ENCODE measurements around the gene PRKN.

PRKN gene

DNA sequence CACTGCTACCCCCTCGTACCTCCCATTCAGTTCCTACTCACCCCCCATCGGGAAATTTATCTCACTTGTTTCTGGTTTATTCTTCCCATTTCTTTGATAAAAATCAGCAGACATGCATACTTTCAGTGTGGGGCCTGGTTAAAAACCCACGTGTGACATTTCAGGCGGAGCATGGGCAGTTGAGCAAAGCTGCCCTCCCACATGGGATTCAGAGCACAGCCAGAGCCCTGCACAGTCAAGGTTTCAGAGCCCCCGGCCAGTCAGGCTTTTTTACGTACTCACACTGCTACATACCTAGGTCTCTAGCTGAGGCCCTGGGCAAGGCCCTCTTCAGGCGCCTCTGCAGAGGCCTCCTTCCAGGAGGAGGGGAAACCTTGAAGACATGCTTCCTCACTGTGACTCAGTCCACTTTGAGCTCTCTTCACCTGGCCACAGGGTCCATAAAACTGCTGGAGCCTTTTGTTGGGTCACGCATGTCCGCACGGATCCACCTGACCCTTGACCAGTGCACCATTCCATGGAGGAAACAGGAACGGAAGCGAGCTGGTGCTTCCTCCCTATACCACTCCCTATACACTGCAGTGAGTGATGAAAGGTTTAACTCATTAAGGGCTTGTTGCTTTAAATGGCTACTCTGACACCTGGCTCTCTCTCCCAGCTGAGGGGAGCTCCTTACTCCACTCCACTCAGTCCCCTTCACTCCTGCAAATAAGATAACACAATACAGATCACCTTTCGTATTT, 713.3 kb downstream of the PRKN start:
- DNase-seq = no peak

DNA sequence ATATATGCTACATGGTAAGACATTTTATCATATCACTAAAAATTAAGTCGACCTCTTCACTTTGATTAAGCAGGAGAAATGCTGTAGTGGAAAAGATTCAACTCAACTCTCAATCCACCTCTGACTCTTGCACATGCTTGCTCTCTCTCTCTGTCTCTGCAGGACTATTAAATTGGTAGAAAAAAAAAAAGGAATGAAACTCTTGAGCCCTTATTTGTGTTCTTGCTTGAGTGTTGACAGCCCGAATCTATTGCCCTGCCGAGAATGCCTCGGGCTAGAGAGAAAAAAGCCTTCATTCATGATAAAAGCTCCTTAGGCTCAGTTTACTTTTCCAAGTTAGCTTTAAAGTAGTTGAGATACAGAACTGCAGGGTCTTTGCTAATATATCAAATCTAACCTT, 722.2 kb downstream of the PRKN start:
- no peak for DNase-seq

DNA sequence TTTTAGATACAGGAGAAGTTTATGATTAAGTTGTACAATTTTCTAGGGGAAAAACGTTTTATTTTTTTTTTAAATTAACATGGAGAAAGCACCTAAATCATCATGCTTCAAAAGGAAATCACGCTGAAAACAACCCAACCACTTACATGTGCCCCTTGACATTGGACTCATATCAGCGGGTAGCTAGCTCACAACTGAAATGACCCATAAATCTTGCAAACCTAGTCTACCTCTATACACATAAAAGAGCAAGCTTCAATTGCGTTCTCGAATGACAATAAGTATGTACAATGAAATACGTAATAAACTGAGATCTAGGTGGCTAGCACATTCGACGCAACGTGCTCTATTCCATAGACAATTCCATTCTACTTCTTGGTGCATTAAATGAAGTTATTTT, 730.8 kb downstream of the PRKN start:
- no peak for DNase-seq

DNA sequence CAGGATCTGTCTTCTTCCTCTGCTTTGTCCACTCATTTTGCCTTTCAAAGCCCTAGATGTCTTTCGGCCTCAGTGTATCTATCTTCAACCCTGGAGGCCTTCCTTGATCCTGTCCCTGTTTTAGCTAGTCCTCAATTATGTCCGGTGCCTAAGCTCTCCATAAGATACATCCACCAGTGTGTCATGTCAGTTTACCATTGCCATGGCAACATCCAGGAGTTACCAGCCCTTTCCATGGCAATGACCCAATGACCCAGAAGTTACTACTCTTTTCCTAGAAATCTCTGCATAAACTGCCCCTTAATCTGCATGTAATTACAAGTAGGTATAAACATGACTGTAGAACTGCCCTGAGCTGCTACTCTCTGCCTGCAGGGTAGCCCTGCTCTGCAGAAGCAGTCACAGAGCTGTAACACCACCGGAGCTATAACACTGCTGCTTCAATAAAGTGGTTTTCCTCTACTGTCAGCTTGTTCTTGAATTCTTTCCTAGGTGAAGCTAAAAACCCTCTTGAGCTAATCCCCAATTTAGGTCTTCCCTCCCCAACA, 741.6 kb downstream of the PRKN start:
- DNase-seq = no peak

DNA sequence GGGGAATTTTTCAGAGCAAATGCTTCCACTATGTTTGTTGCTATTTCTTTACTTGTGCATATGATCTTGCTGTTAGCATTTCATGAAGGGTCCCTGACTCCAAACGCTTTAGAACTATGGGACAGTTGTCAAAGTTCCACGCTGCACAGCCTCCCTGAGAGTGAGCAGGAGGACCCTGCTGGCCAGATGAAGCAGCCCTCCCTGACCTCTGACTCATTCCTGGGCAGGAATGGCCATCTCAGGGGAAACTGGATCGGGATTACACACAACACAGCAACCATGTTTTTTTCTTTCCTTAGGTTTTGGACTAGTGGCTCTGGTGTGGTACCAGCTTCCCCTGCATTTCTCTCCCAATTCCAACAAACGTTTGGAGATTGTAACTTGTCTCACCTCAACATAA, 742.9 kb downstream of the PRKN start:
- DNase-seq = no peak

DNA sequence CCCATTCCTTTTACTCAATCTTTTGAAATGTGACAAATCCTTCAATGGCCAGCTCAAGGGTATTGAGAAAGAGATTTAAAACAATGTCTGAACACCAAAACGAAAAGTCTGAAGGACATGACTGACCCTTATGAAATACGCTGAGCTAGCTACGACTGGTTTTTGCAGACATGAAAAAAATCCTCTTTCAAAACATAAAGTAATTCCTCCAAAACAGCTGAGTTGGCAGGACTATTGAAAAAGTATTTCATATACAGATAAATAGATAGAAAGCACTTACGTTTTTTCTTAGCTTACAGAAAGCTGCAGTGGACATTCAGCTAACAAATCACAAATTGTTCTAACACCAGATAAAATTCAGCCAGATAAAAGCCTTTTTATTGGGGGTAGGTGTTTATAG, 751.0 kb downstream of the PRKN start:
- DNase-seq = no peak

DNA sequence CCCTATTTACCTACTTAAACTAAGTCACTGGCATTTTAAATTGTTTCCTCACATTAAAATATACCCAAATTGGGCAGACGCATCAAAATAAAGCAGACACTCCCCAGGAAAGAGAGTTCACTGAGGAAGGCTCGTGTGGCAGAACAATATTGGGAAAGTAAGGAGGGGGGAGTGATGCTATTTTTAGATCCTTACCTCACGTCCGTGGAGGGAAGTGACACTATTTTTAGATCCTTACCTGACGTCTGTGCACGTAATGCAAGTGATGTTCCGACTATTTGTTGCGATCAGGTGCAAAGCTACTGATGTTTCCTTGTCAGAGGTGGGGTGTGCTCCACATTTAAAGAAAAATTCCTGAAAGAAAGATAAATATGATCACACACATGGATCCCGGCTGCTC, 754.5 kb downstream of the PRKN start:
- DNase-seq = no peak

DNA sequence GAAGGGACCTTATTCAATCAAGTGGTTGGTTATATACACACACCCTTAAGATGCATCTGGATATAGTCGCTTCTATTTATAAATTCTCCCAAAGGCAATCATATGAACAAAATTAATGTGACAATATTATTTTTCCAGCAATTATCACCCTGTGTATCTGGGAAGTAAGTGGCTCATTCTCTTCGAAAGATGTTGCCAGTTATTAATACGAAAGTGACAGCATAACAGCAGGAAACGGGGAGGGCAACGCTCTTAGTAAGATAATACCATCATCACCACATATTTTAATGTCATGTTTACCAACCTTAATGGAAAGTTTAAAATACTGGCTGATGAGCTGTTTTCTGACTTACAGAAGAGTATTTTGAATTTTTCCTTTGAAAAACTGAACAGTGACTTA, 756.5 kb downstream of the PRKN start:
- DNase-seq = no peak

DNA sequence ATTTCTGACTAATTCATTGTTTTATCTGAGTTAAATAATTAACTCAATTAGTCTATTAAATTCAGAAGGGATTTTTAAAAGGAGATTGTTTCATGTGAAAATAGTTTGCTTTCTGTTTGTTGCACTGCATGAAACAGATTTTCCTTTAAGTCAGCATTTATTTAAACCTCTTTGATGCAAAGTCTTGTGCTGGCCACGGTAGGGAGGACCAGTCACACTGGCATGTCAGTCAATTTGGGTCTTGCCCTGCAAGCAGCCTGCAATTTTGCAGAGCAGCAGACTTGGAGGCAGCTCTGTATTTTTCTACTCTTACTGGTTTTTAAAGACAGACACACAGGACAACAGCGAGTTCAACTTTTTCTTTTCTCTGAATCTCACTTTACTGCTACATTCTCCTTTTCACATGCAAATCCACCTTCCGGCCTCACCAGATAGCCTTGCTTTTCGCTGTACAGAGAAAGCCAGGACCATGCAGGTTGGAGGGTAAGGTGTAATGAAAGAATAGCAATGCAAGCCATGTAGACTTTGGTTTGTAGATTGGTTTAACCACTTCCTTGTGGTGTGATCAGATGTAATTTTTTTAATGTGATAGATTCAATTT, 763.8 kb downstream of the PRKN start:
- no peak for DNase-seq

DNA sequence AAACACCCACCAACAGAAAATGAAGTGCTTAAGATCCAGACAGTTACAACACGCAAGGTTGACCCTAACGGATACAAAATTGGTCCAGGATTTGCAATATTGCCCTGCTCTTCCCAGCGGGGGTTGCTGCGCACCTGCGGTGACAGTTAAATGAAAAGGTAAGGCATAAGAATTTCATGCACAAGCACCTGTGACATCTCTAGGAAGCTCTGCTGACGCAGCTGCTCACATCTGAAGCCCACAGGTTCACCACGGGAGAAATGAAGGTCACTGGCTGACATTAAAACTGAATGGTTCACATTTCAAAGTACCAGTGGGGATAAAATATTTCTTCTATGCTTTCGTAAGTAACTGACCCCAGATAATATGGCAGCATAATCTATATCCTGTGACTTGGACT, 764.4 kb downstream of the PRKN start:
- DNase-seq = no peak

DNA sequence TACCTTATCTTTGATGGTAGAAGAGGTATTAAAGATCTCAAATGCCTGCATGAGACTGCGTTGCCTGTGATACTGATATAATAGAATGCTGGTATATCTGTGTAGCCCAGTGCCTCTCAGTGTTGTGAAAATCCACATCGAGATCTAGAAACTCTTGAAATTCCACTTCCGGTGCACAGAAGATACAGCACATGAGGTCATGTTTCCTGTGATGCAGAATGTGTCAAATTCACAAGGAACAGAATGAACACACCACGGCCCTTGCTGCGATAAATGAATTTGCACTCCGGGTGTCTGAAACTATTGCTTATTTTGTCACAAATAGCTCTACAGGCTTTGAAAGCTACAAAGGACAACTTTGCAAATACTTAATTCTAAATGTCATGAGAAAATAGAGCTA, 765.8 kb downstream of the PRKN start:
- DNase-seq = no peak

DNA sequence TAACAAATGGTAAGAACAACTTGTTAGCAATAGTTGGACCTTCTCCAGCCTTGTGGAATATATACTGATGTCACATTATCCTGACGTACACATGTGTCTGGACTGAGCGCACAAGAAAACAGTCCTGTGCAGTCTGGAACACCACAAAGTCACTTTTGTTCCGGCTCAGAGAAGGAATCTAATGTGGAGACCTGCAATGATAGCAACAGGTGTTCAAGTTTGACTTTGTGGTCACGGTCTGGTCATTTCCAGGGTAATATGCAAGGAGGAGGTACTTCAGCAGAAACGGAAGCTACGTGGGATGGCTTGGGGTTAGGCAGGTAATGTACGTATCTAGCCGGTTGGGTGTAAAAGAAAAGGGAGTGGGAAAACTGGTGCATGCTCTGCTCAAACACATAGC, 766.5 kb downstream of the PRKN start:
- DNase-seq = no peak

DNA sequence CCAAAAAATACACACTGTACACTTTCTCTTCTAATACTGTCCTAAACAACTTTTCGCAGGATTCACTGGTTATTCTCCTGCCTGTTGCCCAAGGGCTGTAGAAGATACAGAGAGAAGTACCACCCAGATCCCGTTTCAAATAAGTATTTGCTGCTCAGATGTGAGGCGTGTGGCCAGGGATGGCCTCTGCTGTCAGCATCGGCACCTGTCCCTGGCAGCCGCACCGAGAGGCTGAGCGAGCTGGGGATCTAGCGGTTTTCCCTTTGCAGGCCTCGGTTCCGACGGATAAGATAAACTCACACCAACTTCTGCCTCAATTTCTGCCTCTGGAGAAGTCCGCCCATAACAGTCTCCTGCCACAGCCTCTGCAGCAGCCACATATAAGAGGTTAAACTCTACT, 768.5 kb downstream of the PRKN start:
- no peak for DNase-seq

DNA sequence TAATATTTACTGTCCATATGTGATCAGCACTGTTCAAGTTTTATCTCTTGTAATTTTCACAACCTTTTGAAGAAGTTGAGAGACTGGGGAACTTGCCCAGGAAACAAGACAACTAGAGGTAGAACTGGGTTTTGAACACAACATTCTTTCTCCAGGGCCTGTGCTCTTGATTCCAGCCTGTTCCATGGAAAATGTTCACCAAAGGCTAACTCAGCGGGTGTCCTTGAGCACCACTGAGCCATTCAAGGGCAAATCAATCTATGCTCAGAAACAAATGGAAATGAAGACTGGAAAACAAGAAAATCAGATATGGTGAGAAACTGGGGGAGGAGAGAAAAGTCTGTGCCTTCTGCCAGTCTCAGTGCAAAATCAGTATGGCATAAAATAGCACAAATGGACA, 771.5 kb downstream of the PRKN start:
- DNase-seq = no peak

DNA sequence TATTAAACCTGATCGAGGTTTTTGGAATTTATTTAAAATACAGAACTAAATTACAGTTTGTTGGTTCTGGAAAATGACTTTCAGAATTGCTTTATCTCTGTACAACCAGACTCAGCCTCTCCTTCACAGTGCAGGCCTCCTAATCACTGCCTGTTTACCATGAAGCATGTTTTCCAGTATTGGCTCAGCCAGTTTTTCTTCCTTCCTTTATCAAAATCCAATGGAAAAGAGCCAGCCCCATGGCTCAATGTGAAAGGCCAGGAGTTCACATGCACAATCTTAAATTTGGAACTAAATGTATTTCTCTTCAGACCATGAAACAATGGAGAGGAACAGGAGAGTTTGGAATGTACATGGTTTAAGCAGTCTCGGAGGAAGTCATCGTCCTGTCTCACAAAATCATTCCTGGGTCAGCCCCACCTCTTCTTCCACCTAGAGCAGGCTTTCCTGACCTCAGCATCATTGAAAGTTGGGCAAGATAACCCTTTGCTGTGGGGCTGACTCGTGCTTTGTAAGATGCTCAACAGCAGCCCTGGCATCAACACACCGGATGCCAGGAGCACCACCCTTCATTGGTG, 772.8 kb downstream of the PRKN start:
- no peak for DNase-seq

DNA sequence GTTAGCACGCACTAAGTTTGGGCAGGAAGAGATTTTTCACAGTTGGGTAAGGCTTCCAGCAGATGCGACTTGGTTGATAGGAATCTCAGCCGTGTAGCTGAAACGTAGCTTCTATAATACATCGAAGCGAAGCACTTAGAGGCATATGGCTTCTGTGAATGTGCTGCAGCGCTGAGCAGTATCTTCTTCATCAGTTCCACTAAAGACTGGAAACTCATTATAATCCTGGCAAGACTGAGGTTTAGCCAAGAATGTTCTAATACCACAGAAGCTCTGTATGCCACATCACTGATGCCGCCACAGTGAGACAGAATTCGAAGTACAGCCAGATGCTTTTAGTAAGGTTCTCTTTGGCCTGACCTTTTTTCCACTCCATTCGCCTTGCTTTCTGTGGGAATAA, 773.5 kb downstream of the PRKN start:
- no peak for DNase-seq

DNA sequence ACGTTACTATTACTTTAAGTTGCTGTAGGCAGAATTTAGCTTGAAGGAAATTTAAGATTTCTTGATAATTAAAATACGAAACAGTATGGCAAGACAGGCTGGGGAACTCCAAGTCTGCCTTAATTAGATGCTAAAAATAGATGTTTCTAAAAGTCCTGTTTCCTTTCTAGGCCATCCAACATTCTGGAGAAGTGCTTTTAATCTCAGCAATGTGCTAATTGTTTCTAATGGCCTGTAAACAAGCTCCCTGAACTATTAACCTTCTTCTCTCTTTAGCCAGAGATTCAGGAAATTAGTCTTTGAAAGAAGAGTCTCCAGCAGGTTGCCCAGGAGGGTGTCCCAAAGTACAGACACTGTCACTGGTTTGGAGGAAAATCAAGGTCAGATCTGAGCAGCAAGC, 776.4 kb downstream of the PRKN start:
- no peak for DNase-seq

DNA sequence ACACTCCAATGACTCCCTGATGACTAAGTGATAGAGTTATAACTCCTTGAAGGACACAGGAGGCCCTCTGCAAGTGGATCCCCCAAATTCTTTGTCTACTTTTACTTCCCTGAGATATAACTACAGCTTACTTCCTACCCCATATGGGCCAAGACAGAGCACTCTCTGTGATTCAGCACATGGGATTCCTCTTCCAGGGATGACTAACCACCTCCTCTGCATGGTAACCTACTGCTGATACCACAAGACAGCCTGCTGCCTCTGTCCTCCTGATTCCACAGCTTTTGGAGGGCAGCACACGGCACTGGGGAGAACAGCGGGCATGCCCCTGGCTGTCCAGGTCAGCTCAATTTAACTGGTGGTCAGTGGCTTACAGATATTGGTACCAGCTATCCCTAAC, 778.0 kb downstream of the PRKN start:
- no peak for DNase-seq

DNA sequence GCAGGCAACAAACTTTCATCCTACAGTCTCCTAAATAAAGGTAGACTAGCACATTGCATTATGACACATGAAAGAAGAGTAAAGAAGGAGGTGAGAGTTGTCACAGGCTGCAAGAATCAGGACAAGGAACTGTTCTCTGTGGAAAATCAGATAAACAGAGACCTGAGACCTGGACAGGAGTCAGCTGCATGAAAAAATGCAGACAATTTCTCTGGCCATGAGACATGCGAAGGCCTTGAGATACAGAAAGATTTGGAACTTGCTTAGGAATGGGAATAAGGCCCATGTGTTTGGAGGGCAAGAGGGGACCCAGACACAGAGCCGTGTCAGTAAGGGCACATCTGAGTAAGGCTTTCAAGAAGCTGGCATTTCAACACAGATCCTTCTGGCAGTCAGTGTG, 779.1 kb downstream of the PRKN start:
- no peak for DNase-seq

DNA sequence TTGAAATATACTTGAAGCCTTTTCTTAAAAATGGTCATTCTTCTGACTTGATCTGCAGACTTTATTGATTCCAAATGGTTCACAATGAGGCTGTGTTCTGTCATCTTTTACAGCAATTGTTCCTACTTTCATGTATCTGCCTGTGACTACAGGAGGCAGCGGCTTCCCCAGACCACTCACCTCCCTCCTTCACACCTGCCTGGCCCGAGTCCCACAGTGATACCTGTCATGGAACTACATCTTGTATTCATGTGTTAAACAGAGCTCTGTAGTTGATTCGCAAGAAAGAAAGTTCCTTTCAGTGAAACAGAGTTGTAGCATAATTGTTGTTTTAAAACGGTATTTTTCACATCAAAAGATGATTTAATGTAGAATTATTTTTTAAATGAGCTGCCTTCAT, 780.2 kb downstream of the PRKN start:
- DNase-seq = no peak

DNA sequence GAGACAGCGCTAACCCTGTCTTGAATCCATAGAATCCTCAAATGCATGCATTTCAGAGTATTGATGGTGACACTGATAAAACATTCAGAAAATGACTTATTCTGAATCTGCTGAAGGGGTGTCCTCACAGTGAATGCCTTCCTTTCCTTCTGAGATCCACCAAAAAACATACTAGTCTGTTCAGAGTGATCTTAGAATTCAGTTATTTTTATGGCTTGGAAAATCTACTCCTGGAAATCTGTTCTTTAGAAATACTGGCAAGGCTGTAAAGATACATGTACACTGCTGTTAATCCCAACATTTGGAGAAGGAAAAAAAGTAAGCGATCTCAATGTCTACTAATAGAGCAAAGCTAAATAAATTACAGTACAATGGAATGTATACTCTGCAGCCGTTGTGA, 781.1 kb downstream of the PRKN start:
- no peak for DNase-seq

DNA sequence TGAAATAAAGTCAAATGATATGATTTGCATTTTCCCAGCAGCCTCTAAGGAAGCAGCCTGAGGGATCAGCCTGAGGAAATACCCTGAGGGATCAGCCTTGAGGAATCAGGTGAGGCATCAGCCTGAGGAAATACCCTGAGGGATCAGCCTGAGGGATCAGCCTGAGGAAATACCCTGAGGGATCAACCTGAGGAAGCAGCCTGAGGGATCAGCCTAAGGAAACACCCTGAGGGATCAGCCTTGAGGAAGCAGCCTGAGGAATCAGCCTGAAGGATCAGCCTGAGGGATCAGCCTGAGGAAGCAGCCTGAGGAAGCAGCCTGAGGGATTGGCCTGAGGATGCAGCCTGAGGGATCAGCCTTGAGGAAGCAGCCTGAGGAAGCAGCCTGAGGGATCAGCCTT, 784.0 kb downstream of the PRKN start:
- no peak for DNase-seq

DNA sequence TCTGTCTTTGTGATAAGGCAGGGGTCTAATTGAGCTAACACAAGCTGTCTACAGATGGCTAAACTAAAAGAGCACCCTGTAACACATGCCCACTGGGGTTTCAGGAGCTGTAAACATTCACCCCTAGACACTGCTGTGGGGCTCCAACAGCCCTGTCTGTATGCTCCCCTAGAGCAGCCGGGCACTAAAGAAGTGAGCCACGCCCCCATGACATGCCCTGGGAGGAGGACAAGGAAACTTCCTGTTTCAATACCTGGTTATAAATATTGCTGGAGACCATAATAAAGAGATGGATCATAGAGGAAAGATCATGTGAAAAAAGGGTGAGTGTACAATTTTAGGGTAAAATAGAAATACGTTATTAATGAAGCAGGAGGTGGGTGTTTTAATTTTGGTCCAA, 786.0 kb downstream of the PRKN start:
- DNase-seq = no peak

DNA sequence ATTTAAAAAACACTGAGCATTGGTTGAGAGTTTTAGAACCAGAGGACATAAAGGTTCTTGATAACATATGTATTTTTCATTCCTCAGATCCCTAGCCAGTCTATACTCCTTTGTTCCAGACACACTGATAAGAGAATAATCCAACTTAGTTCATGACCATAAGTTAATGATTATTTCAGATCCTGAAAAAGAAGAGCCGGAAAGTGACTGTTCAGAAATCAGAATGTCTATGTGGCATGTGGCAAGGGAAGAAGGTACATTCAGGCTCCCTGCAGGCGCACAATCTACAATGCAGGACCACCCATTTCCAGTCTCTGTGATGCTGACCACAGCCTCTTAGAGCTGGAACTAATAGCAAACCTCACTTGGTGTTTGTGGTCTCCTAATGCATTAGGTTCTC, 787.0 kb downstream of the PRKN start:
- DNase-seq = no peak

DNA sequence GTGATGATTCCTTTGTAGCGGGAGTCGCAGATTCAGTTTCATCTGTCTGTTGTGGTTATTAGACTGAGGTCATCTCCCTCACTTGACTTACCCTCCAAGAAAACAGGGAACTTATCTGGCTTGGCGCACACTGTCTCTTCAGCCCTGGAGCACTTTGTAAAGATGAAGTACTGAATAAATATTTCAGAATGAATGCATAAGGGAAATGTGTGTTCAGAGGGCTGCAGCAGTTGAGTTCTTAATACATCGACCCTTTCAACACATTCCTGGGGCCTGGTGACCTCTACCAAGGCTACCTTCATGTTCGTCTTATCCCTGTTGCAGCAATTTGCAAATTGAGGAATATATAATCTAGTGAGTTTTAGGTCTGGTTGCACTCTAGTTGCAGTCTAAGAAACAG, 801.2 kb downstream of the PRKN start:
- DNase-seq = no peak

Measured in NCI-H1694 (cell line).